ENCODE measurements around the gene C1orf210.

DNA sequence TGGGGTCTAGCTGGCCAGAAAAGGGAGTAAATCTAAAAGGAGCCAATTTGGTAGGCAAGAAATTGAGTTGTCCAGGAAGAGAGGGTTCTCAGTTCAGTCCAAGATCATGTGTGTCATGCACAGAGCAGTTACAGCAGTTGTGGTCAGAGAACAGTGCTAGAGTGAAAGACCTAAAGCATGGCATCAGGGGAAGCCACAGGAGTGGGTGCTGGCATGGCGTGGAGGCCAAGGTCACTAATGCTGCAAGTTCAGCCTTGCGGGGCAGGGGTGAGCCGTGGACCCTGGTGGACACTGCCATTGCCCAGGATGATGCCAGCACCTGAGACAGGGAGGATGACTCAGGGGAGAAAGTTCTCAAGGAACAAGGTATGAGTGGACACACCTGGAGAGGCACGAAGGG is 32.2 kb downstream of the C1orf210 start:
- TF ChIP-seq POLR2A (IDR thresholded peaks at IDR 0.05) = no peak
- no peak for TF ChIP-seq CTCF (IDR thresholded peaks at IDR 0.05)

Measured in adrenal gland (tissue), 5 donors.